Measurements from ENCODE around the gene GPHN.

- TF ChIP-seq POLR2A (IDR thresholded peaks at IDR 0.05): no peak
- TF ChIP-seq CTCF (IDR thresholded peaks at IDR 0.05): no peak
Measured at GRCh38 chr14:66575014-66575413, 67.1 kb downstream of the GPHN start.

All from Peyer's patch (tissue), 4 donors.